Neural progenitor cell (in vitro differentiated cells): ENCODE data around the gene DUSP12.

Source experiments
- EZH2 ChIP-seq: fragments of 200-600 bp; sonication (generic); IDR thresholded peaks from 2 replicates; pipeline ENCODE4 v1.6.1; 2017; ENCODE audit warnings: antibody characterized with exemption, mild to moderate bottlenecking, moderate library complexity
- EZH2phosphoT487 ChIP-seq: fragments of 200-600 bp; sonication (generic); IDR thresholded peaks from 2 replicates; pipeline ENCODE4 v1.6.1; 2017; ENCODE audit warnings: antibody characterized with exemption
- TF ChIP-seq, protein P1 (sequence below): fragments of 200-600 bp; sonication (generic); IDR thresholded peaks from 2 replicates; pipeline ENCODE4 v1.5.1; 2017; ENCODE audit warnings: antibody characterized with exemption, mild to moderate bottlenecking

DNA sequence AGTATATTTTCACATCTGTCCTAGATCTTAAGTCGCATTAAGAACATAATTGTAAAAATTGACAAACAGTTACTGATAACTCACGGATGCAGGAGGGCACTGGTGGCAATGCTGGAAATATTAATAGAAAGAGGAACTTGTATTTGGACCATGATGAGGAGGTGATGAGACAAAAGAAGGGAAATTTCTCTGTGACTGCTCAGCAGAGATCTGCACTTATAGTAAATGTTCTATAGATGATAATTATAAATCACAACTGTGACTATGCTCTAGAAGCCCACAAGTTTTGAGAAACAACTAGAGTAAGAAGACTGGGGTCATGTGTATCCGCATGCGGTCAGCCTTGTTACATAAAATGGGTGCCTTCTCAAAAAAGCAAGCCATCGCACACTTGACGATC is 8.7 kb upstream of the DUSP12 start:
- TF ChIP-seq, protein P1, sequence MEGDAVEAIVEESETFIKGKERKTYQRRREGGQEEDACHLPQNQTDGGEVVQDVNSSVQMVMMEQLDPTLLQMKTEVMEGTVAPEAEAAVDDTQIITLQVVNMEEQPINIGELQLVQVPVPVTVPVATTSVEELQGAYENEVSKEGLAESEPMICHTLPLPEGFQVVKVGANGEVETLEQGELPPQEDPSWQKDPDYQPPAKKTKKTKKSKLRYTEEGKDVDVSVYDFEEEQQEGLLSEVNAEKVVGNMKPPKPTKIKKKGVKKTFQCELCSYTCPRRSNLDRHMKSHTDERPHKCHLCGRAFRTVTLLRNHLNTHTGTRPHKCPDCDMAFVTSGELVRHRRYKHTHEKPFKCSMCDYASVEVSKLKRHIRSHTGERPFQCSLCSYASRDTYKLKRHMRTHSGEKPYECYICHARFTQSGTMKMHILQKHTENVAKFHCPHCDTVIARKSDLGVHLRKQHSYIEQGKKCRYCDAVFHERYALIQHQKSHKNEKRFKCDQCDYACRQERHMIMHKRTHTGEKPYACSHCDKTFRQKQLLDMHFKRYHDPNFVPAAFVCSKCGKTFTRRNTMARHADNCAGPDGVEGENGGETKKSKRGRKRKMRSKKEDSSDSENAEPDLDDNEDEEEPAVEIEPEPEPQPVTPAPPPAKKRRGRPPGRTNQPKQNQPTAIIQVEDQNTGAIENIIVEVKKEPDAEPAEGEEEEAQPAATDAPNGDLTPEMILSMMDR: no peak
- TF ChIP-seq EZH2 (no peak), EZH2phosphoT487 (no peak)
